Stimulated activated CD4-positive, alpha-beta T cell treated with anti-CD3 and anti-CD28 coated beads, TNF-alpha, amount 100 ng/mL, for 1 hour (primary cell): ENCODE results near the gene FXN.
A peak's percentile ranks its signal among the peaks of the same experiment; 100 is the strongest.
"Not testable (repeated sequence)": the region's sequence is repeated elsewhere in the genome, so short reads cannot be mapped to it uniquely, and the experiment has no call there.

Experiments used
- DNase-seq, 3 donors: peaks; one replicate each; pipeline ENCODE4 v3.0.0-alpha.2; 2020; ENCODE audit warnings: low read depth in 3 of 3, low spot score in 1 of 3

The FXN gene

GRCh38 chr9:69097923-69098593, 62.5 kb downstream of the FXN start:
- no peak for DNase-seq

DNA sequence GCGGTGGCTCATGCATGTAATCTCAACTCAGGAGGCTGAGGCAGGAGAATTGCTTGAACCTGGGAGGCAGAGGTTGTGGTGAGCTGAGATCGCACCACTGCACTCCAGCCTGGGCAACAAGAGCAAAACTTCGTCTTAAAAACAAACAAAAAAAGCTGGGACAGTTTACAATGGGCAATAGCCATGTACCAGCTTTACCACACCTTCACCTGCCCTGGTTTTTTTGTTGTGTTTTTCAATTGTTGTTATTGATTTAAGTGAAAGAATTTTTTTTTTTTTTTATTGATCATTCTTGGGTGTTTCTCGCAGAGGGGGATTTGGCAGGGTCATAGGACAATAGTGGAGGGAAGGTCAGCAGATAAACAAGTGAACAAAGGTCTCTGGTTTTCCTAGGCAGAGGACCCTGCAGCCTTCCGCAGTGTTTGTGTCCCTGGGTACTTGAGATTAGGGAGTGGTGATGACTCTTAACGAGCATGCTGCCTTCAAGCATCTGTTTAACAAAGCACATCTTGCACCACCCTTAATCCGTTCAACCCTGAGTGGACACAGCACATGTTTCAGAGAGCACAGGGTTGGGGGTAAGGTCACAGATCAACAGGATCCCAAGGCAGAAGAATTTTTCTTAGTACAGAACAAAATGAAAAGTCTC, 67.9 kb downstream of the FXN start:
- not testable (repeated sequence) for DNase-seq

GRCh38 chr9:69104830-69105527, 69.4 kb downstream of the FXN start:
- no peak for DNase-seq

- DNase-seq = no peak
These were observed 72.2 kb downstream of the FXN start for GRCh38 chr9:69107771-69108170.

GRCh38 chr9:69108706-69109105, 73.2 kb downstream of the FXN start:
- not testable (repeated sequence) for DNase-seq

DNA sequence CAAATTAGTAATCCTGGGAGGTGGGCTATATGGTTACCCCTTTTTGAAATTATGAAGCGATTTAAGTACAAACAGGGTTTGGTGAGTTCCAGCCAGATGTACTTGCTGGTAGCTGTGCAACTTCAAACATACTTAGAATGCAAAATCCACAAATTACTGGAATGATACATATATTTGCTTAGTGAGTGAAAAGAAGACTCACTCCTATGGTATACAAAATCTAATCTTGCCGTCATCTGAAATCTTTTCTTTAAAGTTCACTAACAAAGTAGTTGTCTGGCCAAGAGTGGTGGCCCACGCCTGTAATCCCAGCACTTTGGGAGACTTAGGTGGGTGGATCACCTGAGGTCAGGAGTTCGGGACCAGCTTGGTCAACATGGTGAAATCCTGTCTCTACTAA, 73.6 kb downstream of the FXN start:
- DNase-seq = no peak

DNA sequence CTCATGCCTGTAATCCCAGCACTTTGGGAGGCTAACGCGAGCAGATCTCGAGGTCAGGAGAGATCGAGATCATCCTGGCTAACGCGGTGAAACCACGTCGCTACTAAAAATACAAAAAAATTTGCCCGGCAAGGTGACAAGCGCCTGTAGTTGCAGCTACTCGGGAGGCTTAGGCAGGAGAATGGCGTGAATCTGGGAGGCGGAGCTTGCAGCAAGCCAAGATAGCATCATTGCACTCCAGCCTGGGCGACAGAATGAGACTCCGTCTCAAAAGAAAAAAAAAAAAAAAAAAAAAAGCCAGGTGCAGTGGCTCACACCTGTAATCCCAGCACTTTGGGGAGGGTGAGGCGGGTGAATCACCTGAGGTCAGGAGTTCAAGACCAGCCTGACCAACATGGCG, 77.1 kb downstream of the FXN start:
- DNase-seq = not testable (repeated sequence)

DNA sequence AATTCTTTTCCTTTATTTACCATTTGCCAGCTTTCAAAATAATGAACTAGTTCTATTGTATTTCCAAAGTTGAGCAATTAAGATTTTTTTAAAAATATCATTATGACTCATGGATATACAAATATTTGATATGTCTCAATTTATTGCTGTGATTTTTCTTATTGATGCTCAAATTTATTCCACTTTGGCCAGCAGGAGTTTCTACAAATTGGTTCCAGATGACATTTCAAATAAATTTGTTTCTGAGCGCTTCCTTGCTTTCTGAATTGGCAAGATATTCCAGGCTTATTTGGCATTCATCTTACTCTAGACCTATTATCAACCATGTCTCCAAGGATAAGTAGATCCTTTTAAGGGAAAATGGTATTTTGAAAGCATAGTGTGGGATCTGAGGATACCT, 80.1 kb downstream of the FXN start:
- no peak for DNase-seq

- no peak for DNase-seq
These were observed 83.1 kb downstream of the FXN start for GRCh38 chr9:69118656-69119055.

DNA sequence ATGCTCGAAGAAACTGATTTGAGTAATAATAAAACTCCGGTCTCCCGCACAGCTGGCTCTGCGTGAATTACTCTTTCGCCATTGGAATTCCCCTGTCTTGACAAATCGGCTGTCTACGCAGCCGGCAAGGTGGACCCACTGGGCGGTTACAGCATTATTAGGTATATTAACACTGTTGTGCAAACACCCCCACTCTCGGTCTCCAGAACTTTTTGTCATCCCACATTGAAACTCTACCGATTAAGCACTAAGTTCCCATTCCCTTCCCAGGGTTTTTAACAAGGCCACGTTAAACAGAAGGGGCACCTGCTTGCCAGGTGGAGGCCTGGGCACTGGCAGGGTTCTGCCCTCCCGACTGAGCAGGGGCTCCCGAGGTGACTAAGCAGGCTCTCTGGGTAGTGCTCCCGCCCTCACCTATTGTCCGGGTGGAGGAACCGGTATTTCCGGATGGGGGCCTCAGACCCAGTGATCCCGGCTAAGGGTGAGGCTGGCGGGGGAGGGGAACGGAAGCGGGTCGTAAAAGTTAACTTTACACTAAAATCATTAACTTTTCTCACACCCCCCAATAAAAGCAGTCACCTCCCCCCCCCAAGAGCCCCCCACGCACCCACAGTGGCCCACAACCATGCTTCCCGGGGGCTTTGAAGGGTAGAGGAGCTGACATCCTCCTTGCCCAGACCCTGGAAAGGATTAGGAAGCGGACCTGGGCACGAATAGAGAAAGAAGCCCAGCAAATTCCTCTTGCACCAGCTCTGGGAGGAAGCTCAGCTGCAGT, 85.0 kb downstream of the FXN start:
- no peak for DNase-seq

GRCh38 chr9:69121155-69122081, 85.9 kb downstream of the FXN start:
- DNase-seq = peak in 1 of 3 donors; percentile 10

DNA sequence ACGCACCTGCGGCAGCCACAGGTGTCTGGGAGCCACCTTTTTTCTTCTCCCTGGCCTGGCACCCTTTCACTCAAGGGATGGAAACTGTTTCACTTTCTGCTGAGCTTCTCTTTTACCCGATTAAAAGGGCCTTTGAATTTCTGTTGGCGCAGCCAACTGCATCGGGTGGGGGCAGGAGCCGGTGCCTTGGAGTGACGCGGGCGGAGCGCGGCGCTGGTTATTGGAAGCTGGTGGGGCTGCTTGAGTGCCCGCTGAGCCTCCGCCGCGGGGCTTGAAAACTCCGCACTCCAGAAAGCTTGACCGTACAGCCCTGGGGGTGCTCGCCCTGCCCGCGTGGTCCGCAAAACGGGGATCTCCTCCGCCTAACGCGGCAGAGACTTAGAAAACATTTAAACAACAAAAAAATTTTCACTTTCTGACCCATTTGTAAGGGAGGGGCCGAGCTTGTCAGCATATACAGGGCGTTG, 86.6 kb downstream of the FXN start:
- peak in 1 of 3 donors; percentile 18 for DNase-seq

DNA sequence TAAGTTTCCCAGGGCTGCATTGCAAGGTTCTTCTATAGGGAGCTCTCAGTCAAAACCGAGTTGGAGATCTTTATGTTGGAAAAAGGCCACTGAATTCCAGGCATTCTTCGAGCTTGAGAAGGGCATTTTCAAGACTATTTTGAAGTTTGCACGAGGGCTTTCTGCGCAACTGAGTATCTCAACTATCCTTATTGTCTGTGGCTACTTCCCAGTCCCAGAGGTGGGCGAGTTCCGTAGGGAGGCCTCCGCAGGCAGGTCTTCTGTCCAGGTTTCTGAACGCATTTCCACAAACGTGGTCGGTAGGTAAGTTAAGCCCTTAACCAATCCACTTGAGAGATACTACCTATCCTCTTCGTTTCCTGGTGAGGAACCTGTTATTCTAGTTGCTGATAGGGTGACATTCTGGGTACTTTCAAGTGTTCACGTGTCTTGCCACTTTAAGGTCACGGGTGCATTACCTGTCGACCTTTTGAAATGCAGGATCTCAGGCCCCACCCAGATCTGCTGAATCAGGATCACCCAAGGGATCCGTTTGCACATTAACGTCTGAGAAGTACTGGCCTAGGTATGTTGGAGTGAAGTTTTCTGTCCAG, 87.1 kb downstream of the FXN start:
- no peak for DNase-seq

DNA sequence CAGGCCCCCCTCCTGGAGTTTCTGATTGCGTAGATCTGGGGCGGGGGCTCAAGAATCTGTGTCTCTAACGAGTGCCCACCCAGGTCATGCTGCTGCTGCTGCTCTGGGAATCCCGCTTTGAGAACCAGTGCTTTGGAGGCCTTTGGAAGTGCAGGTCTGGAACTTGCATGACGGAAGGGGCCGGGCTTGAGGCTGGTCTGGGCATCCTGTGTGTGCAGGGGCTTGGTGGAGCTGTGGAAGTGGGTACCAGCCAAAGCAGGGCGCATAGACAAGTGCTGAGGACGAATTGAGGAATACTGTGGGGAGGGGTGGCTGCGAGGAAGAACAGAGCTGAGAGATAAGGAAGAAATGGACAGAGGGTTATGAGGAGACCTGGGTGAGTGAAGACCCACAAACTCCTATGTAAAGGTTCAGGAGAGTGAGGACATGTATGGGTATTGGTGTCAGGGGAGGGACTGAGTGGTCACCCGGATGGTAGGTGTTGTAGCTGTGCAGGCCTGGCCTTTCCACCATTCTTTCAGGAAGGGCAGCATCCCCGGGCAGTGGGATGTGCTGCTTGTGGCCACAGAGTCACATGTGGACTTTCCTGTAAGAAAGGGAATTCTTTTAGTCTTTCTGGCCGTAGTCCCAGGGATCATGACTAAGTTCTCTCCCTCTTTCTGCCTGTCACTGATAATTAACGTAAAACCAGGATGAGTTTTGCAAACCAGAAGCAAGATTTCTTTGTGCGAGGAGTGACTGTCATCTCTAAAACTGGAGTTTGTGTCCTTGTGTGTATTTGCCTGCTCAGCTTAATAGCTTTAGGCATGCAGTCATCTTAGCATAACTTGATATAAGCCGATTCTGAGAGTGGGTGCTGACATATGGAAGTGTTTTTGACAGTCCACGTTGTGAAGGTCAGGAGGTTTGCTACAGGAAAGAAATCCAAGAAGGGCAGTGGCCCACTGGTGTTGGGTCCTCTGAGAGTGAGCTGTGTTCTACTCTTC, 95.2 kb downstream of the FXN start:
- no peak for DNase-seq

- DNase-seq = no peak
These were observed 96.1 kb downstream of the FXN start for GRCh38 chr9:69131682-69132081.

- DNase-seq = no peak
These were observed 96.8 kb downstream of the FXN start for GRCh38 chr9:69132361-69132760.

DNA sequence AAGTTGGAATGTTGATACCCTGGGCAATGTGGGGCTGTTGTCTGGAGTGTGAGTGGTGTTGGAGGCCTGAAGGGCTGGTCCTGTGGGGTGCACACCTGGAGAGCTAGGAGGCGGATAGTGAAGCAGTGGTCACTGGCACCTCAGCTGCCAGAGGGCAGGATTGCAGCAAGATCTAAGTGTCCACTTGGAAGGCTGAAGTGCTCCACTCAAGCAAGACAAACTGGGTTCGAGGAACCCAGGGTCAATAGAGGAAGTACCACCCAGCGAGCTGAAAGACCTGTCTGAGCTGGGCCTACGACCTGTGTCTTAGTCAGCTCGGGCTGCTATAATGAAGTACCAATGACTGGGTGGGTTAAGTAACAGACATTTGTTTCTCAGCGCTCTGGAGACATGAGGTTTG, 98.9 kb downstream of the FXN start:
- DNase-seq = no peak

DNA sequence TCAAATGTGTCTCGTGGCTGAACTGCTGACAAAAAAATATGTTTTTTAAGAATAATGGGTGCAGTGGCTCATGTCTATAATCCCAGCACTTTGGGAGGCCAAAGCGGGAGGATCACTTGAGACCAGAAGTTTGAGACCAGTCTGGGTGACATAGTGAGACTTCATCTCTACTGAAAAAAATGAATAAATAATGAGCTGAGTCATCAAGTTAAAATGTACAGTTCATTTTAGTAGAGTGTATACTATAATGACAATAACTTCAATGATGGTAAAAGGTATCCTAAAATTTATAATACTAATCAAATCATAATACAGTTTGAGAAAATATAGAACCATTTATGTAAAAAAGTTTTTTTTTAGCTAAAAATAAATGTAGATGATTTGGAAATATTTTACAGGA, 100.6 kb downstream of the FXN start:
- DNase-seq = no peak

GRCh38 chr9:69136779-69137178, 101.2 kb downstream of the FXN start:
- DNase-seq = no peak
